ENCODE data around the gene SLC5A1.

The SLC5A1 gene

GRCh38 chr22:32083000-32083399 is 39.9 kb downstream of the SLC5A1 start:
- no peak for TF ChIP-seq Cebpa-rat (IDR thresholded peaks at IDR 0.05)
- Histone ChIP-seq H3K27me3 (no peaks in the 10 kb centered on the region), H3K27ac (no peak overlapping the region), H4K20me1 (no peaks in the 10 kb centered on the region), H3K4me3 (no peak overlapping the region), H3K36me3 (no peaks in the 10 kb centered on the region), H3K9ac (no peak overlapping the region), H3K4me1 (no peaks in the 10 kb centered on the region), H3K4me2 (no peak overlapping the region), H3K9me3 (no peaks in the 10 kb centered on the region)

DNA sequence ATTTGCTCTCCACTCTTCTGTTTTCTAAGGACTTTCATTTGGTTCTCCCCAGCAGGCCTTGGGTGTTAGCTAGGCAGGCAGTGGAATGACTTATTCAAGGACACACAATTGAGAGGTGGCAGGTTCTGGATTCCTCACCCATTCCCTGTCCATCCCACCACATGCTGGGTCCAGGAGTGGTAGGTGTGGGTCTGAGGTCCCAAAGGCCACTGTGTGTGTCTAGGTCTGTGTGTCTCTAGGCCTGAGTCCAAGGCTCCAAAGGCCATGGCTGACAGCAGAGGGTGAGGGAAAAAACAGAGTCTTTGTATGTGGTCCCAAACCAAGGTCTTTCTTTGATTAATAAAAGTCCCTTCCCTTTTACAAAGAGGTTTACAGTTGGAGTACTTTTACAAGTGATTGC is 40.8 kb downstream of the SLC5A1 start:
- Histone ChIP-seq H3K27me3 (no peaks in the 10 kb centered on the region), H4K20me1 (no peaks in the 10 kb centered on the region), H3K9ac (no peak overlapping the region), H3K4me2 (no peak overlapping the region), H3K36me3 (no peaks in the 10 kb centered on the region), H3K9me3 (no peaks in the 10 kb centered on the region), H3K4me3 (no peak overlapping the region), H3K4me1 (no peaks in the 10 kb centered on the region), H3K27ac (no peak overlapping the region)
- TF ChIP-seq Cebpa-rat (IDR thresholded peaks at IDR 0.05) = no peak

DNA sequence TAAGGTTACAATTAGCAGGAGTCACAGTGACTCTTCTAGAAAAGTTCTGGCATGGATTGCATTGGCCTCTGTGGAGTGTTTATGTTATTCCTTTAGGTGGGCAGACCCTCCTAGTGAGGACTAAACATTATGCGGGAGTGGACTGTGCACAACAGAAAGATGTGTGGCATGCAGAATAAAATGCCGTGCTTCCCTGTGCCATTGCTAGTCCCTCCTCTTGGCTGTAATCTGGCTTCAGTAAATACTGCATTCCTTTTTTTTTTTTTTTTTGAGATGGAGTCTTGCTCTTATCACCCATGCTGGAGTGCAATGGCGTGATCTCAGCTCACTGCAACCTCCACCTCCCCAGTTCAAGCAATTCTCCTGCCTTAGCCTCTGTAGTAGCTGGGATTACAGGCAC is 45.0 kb downstream of the SLC5A1 start:
- H3K4me1 ChIP-seq = no peaks in the 10 kb centered on the region
- H4K20me1 ChIP-seq = no peaks in the 10 kb centered on the region
- H3K27ac ChIP-seq = no peak overlapping the region
- no peaks in the 10 kb centered on the region for H3K9me3 ChIP-seq
- no peak overlapping the region for H3K4me2 ChIP-seq
- no peaks in the 10 kb centered on the region for H3K36me3 ChIP-seq
- no peaks in the 10 kb centered on the region for H3K27me3 ChIP-seq
- no peak overlapping the region for H3K4me3 ChIP-seq
- H3K9ac ChIP-seq = no peak overlapping the region
- TF ChIP-seq Cebpa-rat (IDR thresholded peaks at IDR 0.05) = no peak

GRCh38 chr22:32097018-32097417 is 54.0 kb downstream of the SLC5A1 start:
- Histone ChIP-seq H3K27ac (no peak overlapping the region), H3K27me3 (no peaks in the 10 kb centered on the region), H3K9ac (no peak overlapping the region), H3K4me2 (no peak overlapping the region), H3K4me1 (no peaks in the 10 kb centered on the region), H3K9me3 (no peaks in the 10 kb centered on the region), H3K36me3 (no peaks in the 10 kb centered on the region), H3K4me3 (no peak overlapping the region), H4K20me1 (no peaks in the 10 kb centered on the region; the same call in 1 of the 2 replicates)
- no peak for TF ChIP-seq Cebpa-rat (IDR thresholded peaks at IDR 0.05)

- TF ChIP-seq Cebpa-rat (IDR thresholded peaks at IDR 0.05) = no peak
- Histone ChIP-seq H3K4me1 (no peaks in the 10 kb centered on the region), H3K9ac (no peak overlapping the region), H3K4me3 (no peak overlapping the region), H3K27ac (no peak overlapping the region), H3K36me3 (no peaks in the 10 kb centered on the region), H3K4me2 (no peak overlapping the region), H3K9me3 (no peaks in the 10 kb centered on the region), H3K27me3 (no peaks in the 10 kb centered on the region), H4K20me1 (no peaks in the 10 kb centered on the region; the same call in 1 of the 2 replicates)
Observed at GRCh38 chr22:32097881-32098499, 54.9 kb downstream of the SLC5A1 start.

DNA sequence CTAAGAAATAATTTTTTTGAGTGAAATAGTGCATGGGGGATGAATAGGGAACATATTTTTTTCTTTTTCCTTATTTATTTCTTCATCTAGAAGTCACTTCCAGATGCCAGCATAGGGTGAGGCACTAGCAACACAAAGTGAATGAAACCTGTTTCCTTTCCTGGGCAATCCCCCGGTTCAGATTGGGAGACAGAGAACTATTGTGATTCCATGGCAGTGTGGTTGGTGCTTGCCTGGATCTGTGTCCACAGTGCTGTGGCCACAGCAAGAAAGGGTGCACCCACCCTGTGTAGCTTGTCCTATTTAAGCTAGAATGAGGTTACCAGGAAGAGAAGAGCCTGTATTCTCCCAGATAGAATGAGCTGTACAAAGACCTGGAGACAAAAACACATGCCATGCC is 57.6 kb downstream of the SLC5A1 start:
- H3K9ac ChIP-seq = no peak overlapping the region
- TF ChIP-seq Cebpa-rat (IDR thresholded peaks at IDR 0.05) = no peak
- no peaks in the 10 kb centered on the region for H3K9me3 ChIP-seq

GRCh38 chr22:32103658-32104315 is 60.7 kb downstream of the SLC5A1 start:
- no peaks in the 10 kb centered on the region for H3K27me3 ChIP-seq
- H3K27ac ChIP-seq = no peak overlapping the region
- TF ChIP-seq Cebpa-rat (IDR thresholded peaks at IDR 0.05) = no peak
- H3K4me1 ChIP-seq = no peaks in the 10 kb centered on the region
- no peak overlapping the region for H3K4me2 ChIP-seq
- H4K20me1 ChIP-seq = no peaks in the 10 kb centered on the region; the same call in 1 of the 2 replicates
- no peaks in the 10 kb centered on the region for H3K9me3 ChIP-seq
- no peak overlapping the region for H3K4me3 ChIP-seq
- no peak overlapping the region for H3K9ac ChIP-seq
- H3K36me3 ChIP-seq = no peaks in the 10 kb centered on the region

More for the DNA sequence above, 57.6 kb downstream of the SLC5A1 start:
- no peaks in the 10 kb centered on the region; the same call in 1 of the 2 replicates for H4K20me1 ChIP-seq
- H3K27me3 ChIP-seq = no peaks in the 10 kb centered on the region
- no peak overlapping the region for H3K27ac ChIP-seq
- H3K4me3 ChIP-seq = no peak overlapping the region
- no peak overlapping the region for H3K4me2 ChIP-seq
- no peaks in the 10 kb centered on the region for H3K36me3 ChIP-seq
- H3K4me1 ChIP-seq = no peaks in the 10 kb centered on the region

GRCh38 chr22:32106930-32107329 is 63.9 kb downstream of the SLC5A1 start:
- Histone ChIP-seq H3K27me3 (no peaks in the 10 kb centered on the region), H3K4me3 (no peak overlapping the region), H3K9ac (no peak overlapping the region), H3K4me2 (no peak overlapping the region), H3K9me3 (no peaks in the 10 kb centered on the region), H4K20me1 (no peaks in the 10 kb centered on the region), H3K27ac (no peak overlapping the region), H3K36me3 (no peaks in the 10 kb centered on the region), H3K4me1 (no peaks in the 10 kb centered on the region)
- TF ChIP-seq Cebpa-rat (IDR thresholded peaks at IDR 0.05) = no peak

DNA sequence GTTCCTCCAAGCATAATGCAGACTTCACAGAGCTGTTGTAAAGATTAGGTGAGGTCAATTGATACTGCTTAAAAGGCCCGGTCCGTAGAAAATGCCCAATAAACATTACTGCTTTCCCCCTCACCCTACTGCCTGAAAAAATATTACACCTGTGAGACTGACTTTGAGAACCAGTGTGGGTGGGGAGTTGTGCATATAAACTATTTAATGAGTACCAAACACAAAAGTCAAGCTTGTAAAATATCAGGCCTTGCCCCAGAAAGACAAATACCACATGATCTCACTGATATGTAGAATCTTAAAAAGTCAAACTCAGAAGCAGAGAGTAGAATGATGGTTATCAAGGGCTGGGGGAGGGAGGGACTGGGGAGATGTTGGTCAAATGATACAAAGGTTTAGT is 69.3 kb downstream of the SLC5A1 start:
- H3K4me1 ChIP-seq = no peaks in the 10 kb centered on the region
- no peaks in the 10 kb centered on the region for H3K36me3 ChIP-seq
- H3K4me2 ChIP-seq = no peak overlapping the region
- no peaks in the 10 kb centered on the region for H3K27me3 ChIP-seq
- TF ChIP-seq Cebpa-rat (IDR thresholded peaks at IDR 0.05) = no peak
- no peaks in the 10 kb centered on the region for H4K20me1 ChIP-seq
- H3K4me3 ChIP-seq = no peak overlapping the region
- no peak overlapping the region for H3K27ac ChIP-seq
- H3K9ac ChIP-seq = no peak overlapping the region
- H3K9me3 ChIP-seq = no peaks in the 10 kb centered on the region

- no peak overlapping the region for H3K4me2 ChIP-seq
- H3K27ac ChIP-seq = no peak overlapping the region
- H3K4me1 ChIP-seq = peaks cover 7% of the 10 kb centered on the region
- H3K27me3 ChIP-seq = no peaks in the 10 kb centered on the region
- H4K20me1 ChIP-seq = no peaks in the 10 kb centered on the region
- no peaks in the 10 kb centered on the region for H3K36me3 ChIP-seq
- TF ChIP-seq Cebpa-rat (IDR thresholded peaks at IDR 0.05) = no peak
- no peak overlapping the region for H3K9ac ChIP-seq
- no peak overlapping the region for H3K4me3 ChIP-seq
- no peaks in the 10 kb centered on the region; the same call in 1 of the 2 replicates for H3K9me3 ChIP-seq
Observed at GRCh38 chr22:32119568-32120235, 76.6 kb downstream of the SLC5A1 start.

Measured in BLaER1 (cell line).